SK-N-SH (cell line): ENCODE results near the gene HRH3. TPM values are rescaled to one million over a fixed set of nuclear protein-coding genes. Genes with fewer than 3 reads are reported as not detected.

Experiments
- CTCF ChIA-PET: fragments of 300-600, 350-600 bp; formaldehyde crosslinking; extraction: SDS; loops from one replicate; lab custom pipeline; 2021; lab: Yijun Ruan, JAX
- POLR2A ChIA-PET: fragments of 350-600 bp; sonication (Branson Sonifier 250); formaldehyde crosslinking; extraction: SDS; loops from one replicate; lab custom pipeline; 2020; ENCODE audit warnings: antibody characterized with exemption, inconsistent platforms; lab: Yijun Ruan, JAX
- DNase-seq: peaks from one replicate; pipeline ENCODE4 v3.0.0; 2012
- H2AFZ ChIP-seq: fragments of 200-600 bp; sonication (generic); 2 replicates; pipeline ENCODE4 v1.8.1; 2016; ENCODE audit warnings: antibody characterized with exemption, mild to moderate bottlenecking, low read depth
- H3F3A ChIP-seq: fragments of 200-600 bp; sonication (generic); replicated peaks from 2 replicates; pipeline ENCODE3; 2016; ENCODE audit warnings: antibody characterized with exemption, mild to moderate bottlenecking; ENCODE audit not compliant: insufficient read depth
- H3K27ac ChIP-seq, 2 experiments: fragments of 200-500 bp in 1 of 2; fragments of 200-600 bp in 1 of 2; sonication (Bioruptor generic) in 1 of 2; sonication (generic), shearing (Covaris generic) in 1 of 2; 2 replicates each; pipeline versions ENCODE4 v1.5.1 to v1.6.1; 2014 to 2016; ENCODE audit warnings: low read depth in 2 of 2, inconsistent platforms in 1 of 2, low read length in 1 of 2, mild to moderate bottlenecking in 1 of 2, mixed read lengths in 1 of 2
- H3K27me3 ChIP-seq: fragments of 200-600 bp; sonication (generic), shearing (Covaris generic); 2 replicates; pipeline ENCODE4 v1.6.1; 2016; ENCODE audit warnings: mixed run types; ENCODE audit not compliant: insufficient read depth
- H3K36me3 ChIP-seq, 2 experiments: fragments of 200-500 bp in 1 of 2; fragments of 200-600 bp in 1 of 2; sonication (Bioruptor generic) in 1 of 2; sonication (generic) in 1 of 2; replicated peaks in 1 of 2; 2 replicates each; pipeline versions ENCODE3 to v1.5.1; 2014 to 2016; ENCODE audit warnings: low read length in 1 of 2, mild to moderate bottlenecking in 1 of 2; ENCODE audit not compliant: insufficient read depth in 2 of 2, control insufficient read depth in 1 of 2
- H3K4me1 ChIP-seq, 2 experiments: fragments of 200-500 bp in 1 of 2; fragments of 200-600 bp in 1 of 2; sonication (Bioruptor generic) in 1 of 2; sonication (generic), shearing (Covaris generic) in 1 of 2; 2 replicates each; pipeline versions ENCODE4 v1.5.1 to v1.6.1; 2014 to 2016; ENCODE audit warnings: low read depth in 1 of 2, low read length in 1 of 2, mixed run types in 1 of 2; ENCODE audit not compliant: insufficient read depth in 2 of 2, control insufficient read depth in 1 of 2
- H3K4me2 ChIP-seq: fragments of 200-600 bp; sonication (generic), shearing (Covaris generic); 2 replicates; pipeline ENCODE4 v1.6.1; 2017; ENCODE audit warnings: mixed run types
- H3K4me3 ChIP-seq, 2 experiments: fragments of 200-500 bp in 1 of 2; fragments of 200-600 bp in 1 of 2; sonication (Bioruptor generic) in 1 of 2; sonication (generic), shearing (Covaris generic) in 1 of 2; 2 replicates each; pipeline versions ENCODE4 v1.5.1 to v1.8.1; 2014 to 2016; ENCODE audit warnings: low read depth in 2 of 2, inconsistent platforms in 1 of 2, low read length in 1 of 2, mild to moderate bottlenecking in 1 of 2, mixed read lengths in 1 of 2, moderate library complexity in 1 of 2
- H3K79me2 ChIP-seq: fragments of 200-600 bp; sonication (generic); 2 replicates; pipeline ENCODE4 v1.8.1; 2017; ENCODE audit warnings: mild to moderate bottlenecking; ENCODE audit not compliant: insufficient read depth
- H3K9ac ChIP-seq: fragments of 200-600 bp; sonication (generic); 2 replicates; pipeline ENCODE4 v1.6.1; 2017; ENCODE audit warnings: mixed run types
- H3K9me2 ChIP-seq: fragments of 200-600 bp; sonication (generic); 2 replicates; pipeline ENCODE4 v1.6.1; 2017; ENCODE audit warnings: mixed run types
- H3K9me3 ChIP-seq: fragments of 200-600 bp; sonication (generic); 2 replicates; pipeline ENCODE4 v1.6.1; 2017; ENCODE audit warnings: mixed run types, mild to moderate bottlenecking, moderate library complexity
- H4K20me1 ChIP-seq: fragments of 200-600 bp; sonication (generic); 2 replicates; pipeline ENCODE4 v1.6.1; 2017; ENCODE audit warnings: mild to moderate bottlenecking, mixed run types; ENCODE audit not compliant: insufficient read depth
- CHD2 ChIP-seq: fragments of 150-350 bp; IDR thresholded peaks from 2 replicates; pipeline ENCODE4 v1.6.1; 2018; ENCODE audit warnings: low read length; ENCODE audit not compliant: partially characterized antibody
- ELF1 ChIP-seq: IDR thresholded peaks from 2 replicates; pipeline ENCODE4 v1.4.0; 2012
- EP300 ChIP-seq, 2 experiments: IDR thresholded peaks; 2 replicates each; pipeline versions ENCODE4 v1.4.0 to v1.6.1; 2012; ENCODE audit warnings: borderline replicate concordance in 1 of 2, low read depth in 1 of 2, low read length in 1 of 2
- EZH2phosphoT487 ChIP-seq: fragments of 200-600 bp; sonication (generic); IDR thresholded peaks from 2 replicates; pipeline ENCODE4 v1.6.1; 2017; ENCODE audit warnings: low read depth, mixed run types, mild to moderate bottlenecking, antibody characterized with exemption, moderate library complexity, borderline replicate concordance
- FOXM1 ChIP-seq: IDR thresholded peaks from 2 replicates; pipeline ENCODE4 v1.4.0; 2012; ENCODE audit warnings: low read depth, mild to moderate bottlenecking
- GATA2 ChIP-seq: sonication (generic); formaldehyde crosslinking; IDR thresholded peaks from 2 replicates; pipeline ENCODE4 v1.5.0; 2020; ENCODE audit warnings: mild to moderate bottlenecking, missing genetic modification reagents
- MEF2A ChIP-seq: IDR thresholded peaks from 2 replicates; pipeline ENCODE4 v1.4.0; 2012; ENCODE audit warnings: low read depth, borderline replicate concordance
- MXI1 ChIP-seq: IDR thresholded peaks from 2 replicates; pipeline ENCODE4 v1.6.1; 2012; ENCODE audit warnings: mild to moderate bottlenecking, low read depth, low read length, improper control_type of control experiment
- NRF1 ChIP-seq: IDR thresholded peaks from 2 replicates; pipeline ENCODE4 v1.6.1; 2012; ENCODE audit warnings: low read depth, mild to moderate bottlenecking, low read length
- POLR2AphosphoS5 ChIP-seq: IDR thresholded peaks from 2 replicates; pipeline ENCODE4 v1.6.1; 2012; ENCODE audit warnings: low read depth, low read length
- RAD21 ChIP-seq: IDR thresholded peaks from 2 replicates; pipeline ENCODE4 v1.6.1; 2012; ENCODE audit warnings: mild to moderate bottlenecking, low read length
- RXRA ChIP-seq: IDR thresholded peaks from 2 replicates; pipeline ENCODE4 v1.4.0; 2012; ENCODE audit warnings: low read depth, mild to moderate bottlenecking, borderline replicate concordance
- SMC3 ChIP-seq: IDR thresholded peaks from 2 replicates; pipeline ENCODE4 v1.6.1; 2012; ENCODE audit warnings: low read depth, low read length, improper control_type of control experiment
- TAF1 ChIP-seq: IDR thresholded peaks from 2 replicates; pipeline ENCODE4 v1.6.1; 2012; ENCODE audit warnings: low read depth, mild to moderate bottlenecking, low read length, moderate library complexity, borderline replicate concordance
- YY1 ChIP-seq: IDR thresholded peaks from 2 replicates; pipeline ENCODE4 v1.4.0; 2012; ENCODE audit warnings: low read depth, mild to moderate bottlenecking
- WGBS: methylation state at CpG from one replicate; pipeline ENCODE4 v1.1.6; 2017; ENCODE audit warnings: low lambda C conversion rate; 5-methylcytosine and 5-hydroxymethylcytosine counted together
- polyA plus RNA-seq, 3 experiments: library from polyadenylated mRNA; depleted of rRNA; stranded (reverse); fragments of >200 nt; gene quantifications; 2 replicates each; pipeline ENCODE4 v1.2.3, GENCODE V29; 2012
- TF ChIP-seq, protein P1 (sequence below): fragments of 150-350 bp; IDR thresholded peaks from 2 replicates; pipeline ENCODE4 v1.6.1; 2016; ENCODE audit warnings: mild to moderate bottlenecking, low read depth, low read length
- TF ChIP-seq, protein P2 (sequence below): IDR thresholded peaks from 2 replicates; pipeline ENCODE4 v1.4.0; 2012; ENCODE audit warnings: low read depth, borderline replicate concordance
- TF ChIP-seq, protein P3 (sequence below): IDR thresholded peaks from 2 replicates; pipeline ENCODE4 v1.4.0; 2012; ENCODE audit warnings: low read depth, borderline replicate concordance
- TF ChIP-seq, protein P4 (sequence below): IDR thresholded peaks from 2 replicates; pipeline ENCODE4; 2012
- TF ChIP-seq, protein P5 (sequence below): IDR thresholded peaks from 2 replicates; pipeline ENCODE4 v1.4.0; 2012; ENCODE audit warnings: low read depth

HRH3 gene
- polyA plus RNA-seq, 1 of the 3 experiments (the other 2 are of a cell fraction) = 0.02 TPM

DNA sequence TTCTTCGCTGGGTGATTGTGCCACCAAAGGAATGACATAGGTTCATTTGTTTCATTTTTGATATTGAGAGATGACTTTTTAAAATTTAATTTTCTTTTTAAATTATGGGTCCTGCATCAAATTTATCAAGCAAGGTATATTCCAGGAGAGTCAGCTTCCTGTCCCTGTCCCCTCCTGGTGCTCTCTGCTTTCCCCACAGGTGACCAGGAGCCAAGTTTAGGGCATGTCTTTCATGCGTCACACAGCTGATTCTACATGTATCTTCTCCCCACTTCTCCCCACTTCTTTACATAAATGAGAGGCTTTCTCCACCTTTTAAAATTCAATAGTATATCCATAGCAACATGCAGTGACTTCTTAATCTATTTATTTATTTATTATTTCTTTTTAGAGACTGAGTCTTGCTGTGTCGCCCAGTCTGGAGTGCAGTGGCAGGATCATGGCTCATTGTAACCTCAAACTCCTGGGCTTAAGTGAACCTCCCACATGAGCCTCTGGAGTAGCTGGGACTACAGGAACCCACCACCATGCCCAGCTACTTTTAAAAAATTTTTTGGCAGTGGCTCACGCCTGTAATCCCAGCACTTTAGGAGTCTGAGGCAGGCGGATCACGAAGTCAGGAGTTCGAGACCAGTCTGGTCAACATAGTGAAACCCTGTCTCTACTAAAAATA lies 48.3 kb upstream of the HRH3 start (continued):
- TF ChIP-seq MEF2A (no peak), POLR2AphosphoS5 (no peak)

DNA sequence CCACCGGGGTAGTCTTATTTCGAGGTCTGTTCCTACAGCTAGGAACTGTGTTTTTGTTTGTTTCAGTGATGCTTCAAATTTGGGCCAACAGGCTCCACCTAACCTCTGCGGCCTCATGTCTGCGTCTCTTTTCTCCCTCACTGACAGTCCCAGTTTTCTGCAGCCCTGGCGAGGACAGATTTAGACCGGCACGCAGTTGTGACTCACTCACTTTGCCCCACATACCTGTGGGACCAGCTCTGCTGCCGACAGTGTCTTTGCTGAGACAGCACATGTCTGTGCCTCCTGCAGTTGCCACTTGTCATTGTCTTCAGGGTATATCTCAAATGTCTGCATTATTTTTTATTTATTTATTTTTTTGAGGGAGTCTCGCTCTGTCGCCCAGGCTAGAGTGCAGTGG lies 47.5 kb upstream of the HRH3 start:
- 89% methylated on average over 10 of the region's 10 CpGs for WGBS
- H3K9ac ChIP-seq = no peak overlapping the region
- no peaks in the 10 kb centered on the region for H4K20me1 ChIP-seq
- no peak overlapping the region for H3K4me2 ChIP-seq
- ChIA-PET CTCF (no interaction called here), POLR2A (no interaction called here)
- H2AFZ ChIP-seq = no peak overlapping the region
- no peaks in the 10 kb centered on the region for H3K9me3 ChIP-seq
- H3K4me3 ChIP-seq = no peak overlapping the region
- H3K27ac ChIP-seq = no peak overlapping the region
- TF ChIP-seq RAD21 = no peak
- no peak for TF ChIP-seq ELF1
- TF ChIP-seq GATA2 = no peak
- TF ChIP-seq MXI1 = no peak
- no peak for TF ChIP-seq YY1
- no peak for TF ChIP-seq RXRA
- TF ChIP-seq FOXM1 = no peak
- no peak for TF ChIP-seq NRF1
- no peaks in the 10 kb centered on the region for H3K79me2 ChIP-seq
- peaks cover 20 to 33% of the 10 kb centered on the region in 2 experiments for H3K36me3 ChIP-seq
- DNase-seq = no peak
- no peaks in the 10 kb centered on the region for H3K27me3 ChIP-seq
- no peaks in the 10 kb centered on the region for H3K4me1 ChIP-seq
- H3F3A ChIP-seq = no peaks in the 10 kb centered on the region
- no peaks in the 10 kb centered on the region for H3K9me2 ChIP-seq

DNA sequence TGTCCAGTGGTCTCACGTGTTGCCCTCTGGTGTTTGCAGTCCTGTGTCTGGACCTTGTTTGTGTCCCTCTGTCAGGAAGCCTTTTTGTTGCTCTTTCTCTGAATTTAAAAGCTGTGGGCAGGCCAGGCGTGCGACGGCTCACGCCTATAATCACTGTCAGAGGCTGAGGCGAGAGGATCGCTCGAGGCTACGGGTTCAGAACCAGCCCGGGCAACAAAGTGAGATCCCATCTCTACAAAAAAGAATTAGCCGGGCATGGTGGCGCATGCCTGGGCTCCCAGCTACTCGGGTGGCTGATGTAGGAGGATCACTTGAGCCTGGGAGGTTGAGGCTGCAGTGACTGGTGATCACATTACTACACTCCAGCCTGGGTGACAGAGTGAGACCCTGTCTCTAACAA lies 46.8 kb upstream of the HRH3 start:
- Histone ChIP-seq H3K9me3 (no peaks in the 10 kb centered on the region), H3K4me2 (no peak overlapping the region), H3K4me3 (no peak overlapping the region), H3K27ac (no peak overlapping the region), H3K36me3 (peaks cover 20 to 31% of the 10 kb centered on the region in 2 experiments), H2AFZ (no peak overlapping the region), H3K9me2 (no peaks in the 10 kb centered on the region), H3F3A (no peaks in the 10 kb centered on the region), H3K9ac (no peak overlapping the region), H3K27me3 (no peaks in the 10 kb centered on the region), H4K20me1 (no peaks in the 10 kb centered on the region), H3K4me1 (no peaks in the 10 kb centered on the region), H3K79me2 (no peaks in the 10 kb centered on the region)
- WGBS = 96% methylated on average over 13 of the region's 13 CpGs
- no peak for DNase-seq
- ChIA-PET POLR2A (no interaction called here), CTCF (no interaction called here)
- TF ChIP-seq MXI1 (no peak), SMC3 (no peak), EP300 (IDR thresholded peaks at IDR 0.05; ENCODE audit: borderline replicate concordance in 1 of 2, low read depth in 1 of 2, low read length in 1 of 2) (no peak), TAF1 (no peak), CHD2 (no peak), MEF2A (no peak), EZH2phosphoT487 (no peak), RXRA (no peak), RAD21 (no peak), POLR2AphosphoS5 (no peak)
- TF ChIP-seq, protein P1, sequence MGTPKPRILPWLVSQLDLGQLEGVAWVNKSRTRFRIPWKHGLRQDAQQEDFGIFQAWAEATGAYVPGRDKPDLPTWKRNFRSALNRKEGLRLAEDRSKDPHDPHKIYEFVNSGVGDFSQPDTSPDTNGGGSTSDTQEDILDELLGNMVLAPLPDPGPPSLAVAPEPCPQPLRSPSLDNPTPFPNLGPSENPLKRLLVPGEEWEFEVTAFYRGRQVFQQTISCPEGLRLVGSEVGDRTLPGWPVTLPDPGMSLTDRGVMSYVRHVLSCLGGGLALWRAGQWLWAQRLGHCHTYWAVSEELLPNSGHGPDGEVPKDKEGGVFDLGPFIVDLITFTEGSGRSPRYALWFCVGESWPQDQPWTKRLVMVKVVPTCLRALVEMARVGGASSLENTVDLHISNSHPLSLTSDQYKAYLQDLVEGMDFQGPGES = no peak
- TF ChIP-seq, protein P2, sequence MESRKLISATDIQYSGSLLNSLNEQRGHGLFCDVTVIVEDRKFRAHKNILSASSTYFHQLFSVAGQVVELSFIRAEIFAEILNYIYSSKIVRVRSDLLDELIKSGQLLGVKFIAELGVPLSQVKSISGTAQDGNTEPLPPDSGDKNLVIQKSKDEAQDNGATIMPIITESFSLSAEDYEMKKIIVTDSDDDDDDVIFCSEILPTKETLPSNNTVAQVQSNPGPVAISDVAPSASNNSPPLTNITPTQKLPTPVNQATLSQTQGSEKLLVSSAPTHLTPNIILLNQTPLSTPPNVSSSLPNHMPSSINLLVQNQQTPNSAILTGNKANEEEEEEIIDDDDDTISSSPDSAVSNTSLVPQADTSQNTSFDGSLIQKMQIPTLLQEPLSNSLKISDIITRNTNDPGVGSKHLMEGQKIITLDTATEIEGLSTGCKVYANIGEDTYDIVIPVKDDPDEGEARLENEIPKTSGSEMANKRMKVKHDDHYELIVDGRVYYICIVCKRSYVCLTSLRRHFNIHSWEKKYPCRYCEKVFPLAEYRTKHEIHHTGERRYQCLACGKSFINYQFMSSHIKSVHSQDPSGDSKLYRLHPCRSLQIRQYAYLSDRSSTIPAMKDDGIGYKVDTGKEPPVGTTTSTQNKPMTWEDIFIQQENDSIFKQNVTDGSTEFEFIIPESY = no peak
- TF ChIP-seq, protein P3, sequence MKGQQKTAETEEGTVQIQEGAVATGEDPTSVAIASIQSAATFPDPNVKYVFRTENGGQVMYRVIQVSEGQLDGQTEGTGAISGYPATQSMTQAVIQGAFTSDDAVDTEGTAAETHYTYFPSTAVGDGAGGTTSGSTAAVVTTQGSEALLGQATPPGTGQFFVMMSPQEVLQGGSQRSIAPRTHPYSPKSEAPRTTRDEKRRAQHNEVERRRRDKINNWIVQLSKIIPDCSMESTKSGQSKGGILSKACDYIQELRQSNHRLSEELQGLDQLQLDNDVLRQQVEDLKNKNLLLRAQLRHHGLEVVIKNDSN = no peak
- TF ChIP-seq, protein P4, sequence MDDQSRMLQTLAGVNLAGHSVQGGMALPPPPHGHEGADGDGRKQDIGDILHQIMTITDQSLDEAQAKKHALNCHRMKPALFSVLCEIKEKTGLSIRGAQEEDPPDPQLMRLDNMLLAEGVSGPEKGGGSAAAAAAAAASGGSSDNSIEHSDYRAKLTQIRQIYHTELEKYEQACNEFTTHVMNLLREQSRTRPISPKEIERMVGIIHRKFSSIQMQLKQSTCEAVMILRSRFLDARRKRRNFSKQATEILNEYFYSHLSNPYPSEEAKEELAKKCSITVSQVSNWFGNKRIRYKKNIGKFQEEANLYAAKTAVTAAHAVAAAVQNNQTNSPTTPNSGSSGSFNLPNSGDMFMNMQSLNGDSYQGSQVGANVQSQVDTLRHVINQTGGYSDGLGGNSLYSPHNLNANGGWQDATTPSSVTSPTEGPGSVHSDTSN = no peak
- TF ChIP-seq, protein P5, sequence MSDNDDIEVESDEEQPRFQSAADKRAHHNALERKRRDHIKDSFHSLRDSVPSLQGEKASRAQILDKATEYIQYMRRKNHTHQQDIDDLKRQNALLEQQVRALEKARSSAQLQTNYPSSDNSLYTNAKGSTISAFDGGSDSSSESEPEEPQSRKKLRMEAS = no peak
